Left ventricle myocardium inferior (tissue), 1 donor: ENCODE measurements around the gene PSRC1. TPM values are rescaled to one million over a fixed set of nuclear protein-coding genes. Genes with fewer than 3 reads are reported as not detected.

Experiments used
- DNase-seq: peaks from one replicate; pipeline ENCODE4 v3.0.0-alpha.2; 2020
- H3K27ac ChIP-seq: fragments of 200-600 bp; replicated peaks from 2 replicates; pipeline ENCODE4 v1.8.0; 2021
- H3K27me3 ChIP-seq: fragments of 200-600 bp; 2 replicates; pipeline ENCODE4 v1.8.0; 2021; ENCODE audit warnings: low read depth
- H3K36me3 ChIP-seq: fragments of 200-600 bp; 2 replicates; pipeline ENCODE4 v1.8.0; 2021
- H3K4me1 ChIP-seq: fragments of 200-600 bp; 2 replicates; pipeline ENCODE4 v1.8.0; 2021
- H3K4me3 ChIP-seq: fragments of 200-600 bp; 2 replicates; pipeline ENCODE4 v1.8.0; 2021; ENCODE audit warnings: mild to moderate bottlenecking, moderate library complexity
- H3K9me3 ChIP-seq: fragments of 200-600 bp; replicated peaks from 2 replicates; pipeline ENCODE4 v1.8.0; 2021
- intact Hi-C: fragments of 100-400 bp; cut with micrococcal nuclease; formaldehyde crosslinking; loops from one replicate; pipeline ENCODE4 v1.11.0; 2022
- total RNA-seq: library from RNA; stranded (reverse); fragmentation: NEBNext Ultra II Directional; extraction: Animal tissue kit (Norgen Biotek cat#: 25700); gene quantifications from one replicate; pipeline ENCODE4 v1.2.1, GENCODE V29; 2021
- TF ChIP-seq, protein P1 (sequence below): fragments of 200-600 bp; IDR thresholded peaks from 2 replicates; pipeline ENCODE4 v1.8.0; 2021; ENCODE audit warnings: antibody characterized with exemption, mild to moderate bottlenecking, borderline replicate concordance
- donor health status: DM: no; HTN: yes; CAD: no; lungs with severe emphysema.

The PSRC1 gene
- total RNA-seq, 1 donor from 2014 or later: 0.80 TPM

DNA sequence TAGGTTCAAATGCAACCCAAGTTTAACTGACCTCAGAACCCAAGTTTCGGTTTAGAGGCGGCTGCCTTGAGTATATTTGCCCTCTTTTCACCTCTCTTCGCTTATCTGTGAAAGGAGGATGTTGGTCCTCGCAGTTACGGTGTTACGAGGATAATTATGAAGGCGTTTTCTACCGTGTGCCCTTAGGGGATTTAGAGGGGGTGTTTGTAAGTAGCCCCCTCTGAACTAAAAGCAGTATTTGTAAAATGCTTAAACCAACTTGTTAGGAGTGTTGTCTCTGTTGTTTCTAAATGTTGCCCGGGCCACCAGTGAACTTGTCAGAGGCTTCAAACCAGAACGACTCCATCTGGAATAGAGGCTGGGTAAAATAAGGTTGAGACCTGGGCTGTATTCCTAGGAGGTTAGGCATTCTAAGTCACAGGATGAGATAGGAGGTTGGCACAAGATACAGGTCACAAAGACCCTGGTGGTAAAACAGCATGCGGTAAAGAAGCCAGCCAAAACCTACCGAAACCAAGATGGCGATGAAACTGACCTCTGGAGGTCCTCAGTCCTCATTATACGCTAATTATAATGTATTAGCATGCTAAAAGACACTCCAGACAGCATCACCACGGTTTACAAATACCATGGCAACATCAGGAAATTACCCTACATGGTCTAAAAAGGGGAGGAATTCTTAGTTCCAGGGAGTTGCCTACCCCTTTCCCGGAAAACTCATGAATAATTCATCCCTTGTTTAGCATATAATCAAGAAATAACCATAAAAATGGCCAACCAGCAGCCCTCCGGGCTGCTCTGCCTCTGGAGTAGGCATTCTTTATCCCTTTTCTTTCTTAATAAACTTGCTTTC lies 1.0 kb upstream of the PSRC1 start:
- Histone ChIP-seq H3K27me3 (no peaks in the 10 kb centered on the region), H3K27ac (peak overlapping the region; percentile 90), H3K4me3 (peak overlapping the region; percentile 75), H3K4me1 (peaks cover 29% of the 10 kb centered on the region), H3K36me3 (no peaks in the 10 kb centered on the region), H3K9me3 (no peaks in the 10 kb centered on the region)
- TF ChIP-seq, protein P1, sequence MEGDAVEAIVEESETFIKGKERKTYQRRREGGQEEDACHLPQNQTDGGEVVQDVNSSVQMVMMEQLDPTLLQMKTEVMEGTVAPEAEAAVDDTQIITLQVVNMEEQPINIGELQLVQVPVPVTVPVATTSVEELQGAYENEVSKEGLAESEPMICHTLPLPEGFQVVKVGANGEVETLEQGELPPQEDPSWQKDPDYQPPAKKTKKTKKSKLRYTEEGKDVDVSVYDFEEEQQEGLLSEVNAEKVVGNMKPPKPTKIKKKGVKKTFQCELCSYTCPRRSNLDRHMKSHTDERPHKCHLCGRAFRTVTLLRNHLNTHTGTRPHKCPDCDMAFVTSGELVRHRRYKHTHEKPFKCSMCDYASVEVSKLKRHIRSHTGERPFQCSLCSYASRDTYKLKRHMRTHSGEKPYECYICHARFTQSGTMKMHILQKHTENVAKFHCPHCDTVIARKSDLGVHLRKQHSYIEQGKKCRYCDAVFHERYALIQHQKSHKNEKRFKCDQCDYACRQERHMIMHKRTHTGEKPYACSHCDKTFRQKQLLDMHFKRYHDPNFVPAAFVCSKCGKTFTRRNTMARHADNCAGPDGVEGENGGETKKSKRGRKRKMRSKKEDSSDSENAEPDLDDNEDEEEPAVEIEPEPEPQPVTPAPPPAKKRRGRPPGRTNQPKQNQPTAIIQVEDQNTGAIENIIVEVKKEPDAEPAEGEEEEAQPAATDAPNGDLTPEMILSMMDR: no peak
- intact Hi-C loops: loop anchor here (5.0 kb wide), 1 partner anchor 113 kb away; the partner anchor contains the start of gene SORT1
- DNase-seq: no peak

DNA sequence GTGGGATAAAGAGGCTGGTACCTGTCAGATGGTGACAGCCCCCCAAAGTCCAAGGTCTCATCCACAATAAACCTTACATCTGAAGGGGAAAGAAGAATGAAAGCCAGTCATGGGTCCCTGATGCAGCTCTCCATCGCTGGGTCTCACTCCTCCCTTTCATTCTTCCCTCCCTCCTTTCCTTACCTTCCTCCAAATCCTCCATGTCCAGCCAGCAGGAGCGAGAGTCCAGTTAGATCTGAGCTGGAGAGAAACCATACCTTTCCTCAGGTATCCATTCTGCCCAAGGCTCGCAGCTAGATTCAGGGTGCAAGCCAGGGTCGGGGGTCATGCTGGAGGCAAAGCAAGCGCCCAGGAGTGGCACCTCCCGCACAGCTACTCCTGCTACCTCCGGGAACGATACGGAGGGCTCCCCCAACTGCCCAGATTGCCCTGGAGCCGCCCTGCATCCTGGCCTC lies 421 bp downstream of the PSRC1 start:
- H3K27me3 ChIP-seq: no peaks in the 10 kb centered on the region
- H3K36me3 ChIP-seq: no peaks in the 10 kb centered on the region
- peaks cover 30% of the 10 kb centered on the region for H3K4me1 ChIP-seq
- H3K27ac ChIP-seq: peak overlapping the region; percentile 90
- intact Hi-C loops: loop anchor here (5.0 kb wide), 1 partner anchor 115 kb away; the partner anchor contains the start of gene SORT1
- TF ChIP-seq, protein P1: no peak
- no peak for DNase-seq
- peak overlapping the region; percentile 75 for H3K4me3 ChIP-seq
- no peaks in the 10 kb centered on the region for H3K9me3 ChIP-seq

DNA sequence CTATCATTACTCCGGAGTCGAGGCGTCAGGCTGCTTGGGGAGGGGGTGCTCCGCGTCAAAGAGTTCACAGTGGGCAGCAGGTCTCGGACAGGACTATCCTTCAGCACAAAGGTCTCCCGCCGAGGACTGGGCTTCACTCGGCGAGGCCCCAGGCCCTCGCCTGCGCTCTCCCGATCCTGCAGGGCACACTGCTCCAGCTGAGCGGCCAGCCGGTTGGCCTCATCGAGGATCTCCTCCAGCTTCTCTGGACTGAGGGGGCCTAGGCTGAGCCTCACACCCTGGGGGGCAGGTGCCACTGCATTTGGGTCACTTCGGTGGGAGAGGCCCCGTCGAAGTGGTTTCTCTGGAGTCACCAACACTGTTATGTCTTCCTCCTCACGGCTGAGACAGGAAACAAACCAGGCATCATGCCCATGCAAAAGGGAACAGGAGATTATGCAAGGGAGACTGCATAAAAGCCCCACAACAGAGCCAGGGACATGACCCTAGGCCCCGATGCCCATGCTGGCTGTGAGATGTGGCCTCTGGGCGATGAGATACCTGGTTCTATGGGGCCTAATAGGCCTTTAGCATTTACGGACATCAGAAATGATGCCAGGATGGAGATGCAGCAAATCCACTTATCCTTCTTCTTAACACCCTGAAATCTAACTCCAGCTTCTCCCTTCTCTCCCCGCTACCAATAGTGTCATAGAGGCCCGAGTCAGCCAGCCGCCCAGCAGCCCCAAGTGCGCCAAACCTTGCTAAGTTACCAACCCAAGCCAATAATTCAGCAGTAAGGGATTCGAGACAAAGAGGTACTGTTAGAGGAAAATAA lies 1.1 kb downstream of the PSRC1 start:
- H3K4me1 ChIP-seq: peaks cover 35% of the 10 kb centered on the region
- no peaks in the 10 kb centered on the region for H3K9me3 ChIP-seq
- no peaks in the 10 kb centered on the region for H3K27me3 ChIP-seq
- intact Hi-C loops: loop anchor here (5.0 kb wide), 1 partner anchor 115 kb away; the partner anchor contains the start of gene SORT1
- TF ChIP-seq, protein P1: no peak
- peak overlapping the region; percentile 75 for H3K4me3 ChIP-seq
- H3K36me3 ChIP-seq: no peaks in the 10 kb centered on the region
- peak overlapping the region; percentile 90 for H3K27ac ChIP-seq
- no peak for DNase-seq

DNA sequence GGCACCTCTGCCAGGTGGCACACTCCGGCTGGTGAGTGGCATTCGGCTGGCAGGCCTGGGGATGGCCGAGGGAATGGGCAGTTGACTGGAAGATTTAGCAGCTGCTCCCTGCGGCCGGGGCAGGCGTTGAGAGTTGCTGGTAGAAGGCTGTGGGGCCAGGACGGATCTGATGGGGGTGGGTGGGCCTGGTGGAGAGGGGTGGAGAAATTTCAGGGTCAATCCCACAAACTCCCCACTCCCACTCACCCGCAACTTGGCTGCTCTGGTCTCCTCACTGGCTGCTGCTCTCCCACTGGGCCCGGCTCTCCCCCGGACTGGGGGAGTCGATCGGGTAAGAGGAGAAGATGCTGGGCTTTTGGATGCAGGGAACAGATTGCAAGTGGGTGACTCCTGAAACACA lies 2.1 kb downstream of the PSRC1 start:
- Histone ChIP-seq H3K36me3 (no peaks in the 10 kb centered on the region), H3K4me3 (no peak overlapping the region), H3K9me3 (no peaks in the 10 kb centered on the region), H3K4me1 (peaks cover 35% of the 10 kb centered on the region), H3K27me3 (no peaks in the 10 kb centered on the region), H3K27ac (no peak overlapping the region)
- no peak for DNase-seq
- TF ChIP-seq, protein P1: no peak
- intact Hi-C loops: loop anchor here (5.0 kb wide), 1 partner anchor 116 kb away; the partner anchor contains the start of gene SORT1

DNA sequence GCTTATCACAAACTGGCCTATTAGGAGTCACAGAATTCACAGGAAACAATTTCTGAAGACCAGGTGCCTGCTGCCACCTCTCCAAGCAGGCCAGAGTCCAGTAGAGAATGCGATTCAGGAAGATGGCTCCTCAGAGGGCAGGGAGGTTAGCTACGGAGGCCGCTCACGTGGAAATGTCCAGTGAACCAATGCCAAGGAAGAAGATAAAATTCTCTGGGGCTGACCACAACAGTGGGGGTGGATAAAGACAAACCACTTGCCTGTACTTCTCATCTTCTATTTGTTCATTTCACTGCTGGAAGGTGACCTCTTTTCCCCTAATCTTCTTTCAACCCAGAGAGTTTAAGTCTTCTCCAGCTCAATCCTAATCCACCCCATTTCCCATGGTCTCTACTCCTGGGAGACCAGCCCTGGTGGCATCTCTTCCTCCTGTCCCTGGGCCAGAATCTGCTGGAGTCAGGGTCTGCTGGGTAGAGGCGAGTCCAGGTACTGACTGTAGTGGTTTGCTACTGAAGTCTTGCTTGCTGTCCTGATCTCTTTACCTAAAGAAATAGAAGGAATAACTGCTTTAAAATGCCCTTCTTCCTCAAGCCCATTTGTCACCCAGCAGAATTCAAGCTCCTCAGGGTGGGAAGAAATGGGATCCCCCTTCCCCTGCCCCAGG lies 3.2 kb downstream of the PSRC1 start:
- Histone ChIP-seq H3K27me3 (no peaks in the 10 kb centered on the region), H3K4me1 (peaks cover 35% of the 10 kb centered on the region), H3K36me3 (no peaks in the 10 kb centered on the region), H3K27ac (no peak overlapping the region), H3K4me3 (no peak overlapping the region), H3K9me3 (no peaks in the 10 kb centered on the region)
- DNase-seq: peak; percentile 7
- TF ChIP-seq, protein P1: no peak
- intact Hi-C loops: loop anchor here (5.0 to 10.0 kb wide), 2 partner anchors 118 to 235 kb away; partner anchors contain the start of gene SORT1
